WTC11 (cell line): ENCODE results near the gene LCA5L. TPM values are rescaled to one million over a fixed set of nuclear protein-coding genes. Genes with fewer than 3 reads are reported as not detected.

Source experiments
- ATAC-seq: fragments of 200-7000 bp; cut with Tn5 transposase; 2 replicates; pipeline ENCODE4 v1.10.0; 2021; ENCODE audit warnings: mild to moderate bottlenecking, moderate library complexity
- CTCF ChIA-PET: fragments of 300-600 bp; sonication (Branson Sonifier 250); formaldehyde crosslinking; loops from one replicate; lab custom pipeline; 2021; ENCODE audit warnings: antibody characterized with exemption; lab: Charles Lee
- POLR2A ChIA-PET: fragments of 350-600 bp; sonication (Branson Sonifier 250); formaldehyde crosslinking; loops from one replicate; lab custom pipeline; 2021; ENCODE audit warnings: antibody characterized with exemption; lab: Charles Lee
- DNase-seq: peaks from one replicate; pipeline ENCODE4 v3.0.0; 2021; ENCODE audit warnings: low spot score
- H3K27ac Mint-ChIP-seq: 2 replicates; pipeline ENCODE4 v1.8.0; 2021; ENCODE audit warnings: mixed read lengths
- H3K27me3 Mint-ChIP-seq: 2 replicates; pipeline ENCODE4 v1.8.0; 2021; ENCODE audit warnings: low read depth, mild to moderate bottlenecking, moderate library complexity, mixed read lengths
- H3K36me3 Mint-ChIP-seq: 2 replicates; pipeline ENCODE4 v1.8.0; 2021; ENCODE audit warnings: mixed read lengths
- H3K4me1 Mint-ChIP-seq: 2 replicates; pipeline ENCODE4 v1.8.0; 2022; ENCODE audit warnings: mixed read lengths
- H3K4me3 Mint-ChIP-seq: 2 replicates; pipeline ENCODE4 v1.8.0; 2021; ENCODE audit warnings: mild to moderate bottlenecking, moderate library complexity, mixed read lengths
- H3K9me3 Mint-ChIP-seq: 2 replicates; pipeline ENCODE4 v1.8.0; 2021; ENCODE audit warnings: mixed read lengths
- ATF1 ChIP-seq: sonication (generic); formaldehyde crosslinking; IDR thresholded peaks from 2 replicates; pipeline ENCODE4 v1.8.1; 2023; ENCODE audit warnings: mild to moderate bottlenecking, moderate library complexity, missing genetic modification reagents
- CDX4 ChIP-seq: fragments of 250-450 bp; sonication (Bioruptor Pico); IDR thresholded peaks from 2 replicates; pipeline ENCODE4 v1.9.0; 2021; ENCODE audit warnings: moderate library complexity, mild to moderate bottlenecking, inconsistent platforms, borderline replicate concordance
- CREB1 ChIP-seq: sonication (generic); formaldehyde crosslinking; IDR thresholded peaks from 2 replicates; pipeline ENCODE4 v1.8.0; 2023; ENCODE audit warnings: mild to moderate bottlenecking, missing genetic modification reagents
- ELF4 ChIP-seq: sonication (generic); formaldehyde crosslinking; IDR thresholded peaks from 2 replicates; pipeline ENCODE4 v1.8.1; 2022; ENCODE audit warnings: low read depth, mild to moderate bottlenecking, moderate library complexity, missing genetic modification reagents
- ERG ChIP-seq: fragments of 250-450 bp; sonication (Bioruptor Pico); IDR thresholded peaks from 2 replicates; pipeline ENCODE4 v1.8.0; 2021; ENCODE audit warnings: mild to moderate bottlenecking
- FOXP1 ChIP-seq: sonication (generic); formaldehyde crosslinking; IDR thresholded peaks from 2 replicates; pipeline ENCODE4 v1.8.0; 2022; ENCODE audit warnings: missing genetic modification reagents, mild to moderate bottlenecking, moderate library complexity, borderline replicate concordance
- GABPB1 ChIP-seq: sonication (generic); formaldehyde crosslinking; IDR thresholded peaks from 2 replicates; pipeline ENCODE4 v1.8.1; 2023; ENCODE audit warnings: mild to moderate bottlenecking, missing genetic modification reagents
- GTF2I ChIP-seq: fragments of 250-450 bp; sonication (Bioruptor Pico); conservative IDR thresholded peaks from 2 replicates; pipeline ENCODE4 v1.4.0; 2021; ENCODE audit warnings: mild to moderate bottlenecking
- JAZF1 ChIP-seq: fragments of 250-450 bp; sonication (Bioruptor Pico); IDR thresholded peaks from 2 replicates; pipeline ENCODE4 v1.9.0; 2021; ENCODE audit warnings: moderate library complexity, mild to moderate bottlenecking, inconsistent platforms
- JUN ChIP-seq: sonication (generic); formaldehyde crosslinking; IDR thresholded peaks from 2 replicates; pipeline ENCODE4 v1.8.0; 2023; ENCODE audit warnings: mild to moderate bottlenecking, missing genetic modification reagents
- KAT7 ChIP-seq: sonication (generic); formaldehyde crosslinking; IDR thresholded peaks from 2 replicates; pipeline ENCODE4 v1.8.1; 2023; ENCODE audit warnings: missing genetic modification reagents, mild to moderate bottlenecking, borderline replicate concordance
- MXD4 ChIP-seq: fragments of 250-450 bp; sonication (Bioruptor Pico); IDR thresholded peaks from 2 replicates; pipeline ENCODE4 v1.8.0; 2021; ENCODE audit warnings: mild to moderate bottlenecking, moderate library complexity, borderline replicate concordance
- NFATC4 ChIP-seq: fragments of 250-450 bp; sonication (Bioruptor Pico); IDR thresholded peaks from 2 replicates; pipeline ENCODE4 v1.9.0; 2021; ENCODE audit warnings: mild to moderate bottlenecking
- NR3C1 ChIP-seq: sonication (generic); formaldehyde crosslinking; conservative IDR thresholded peaks from 2 replicates; pipeline ENCODE4 v1.8.1; 2023; ENCODE audit warnings: low read depth, mild to moderate bottlenecking, missing genetic modification reagents
- PREB ChIP-seq: sonication (generic); formaldehyde crosslinking; IDR thresholded peaks from 2 replicates; pipeline ENCODE4 v1.8.1; 2022; ENCODE audit warnings: mild to moderate bottlenecking, missing genetic modification reagents, moderate library complexity, borderline replicate concordance
- RORB ChIP-seq: fragments of 250-450 bp; sonication (Bioruptor Pico); IDR thresholded peaks from 2 replicates; pipeline ENCODE4 v1.9.0; 2021; ENCODE audit warnings: mild to moderate bottlenecking
- ZNF317 ChIP-seq: sonication (generic); formaldehyde crosslinking; IDR thresholded peaks from 2 replicates; pipeline ENCODE4 v1.8.1; 2023; ENCODE audit warnings: low read depth, mild to moderate bottlenecking, moderate library complexity, missing genetic modification reagents, borderline replicate concordance
- ZNF425 ChIP-seq: fragments of 250-450 bp; sonication (Bioruptor Pico); conservative IDR thresholded peaks from 2 replicates; pipeline ENCODE4 v1.9.0; 2021; ENCODE audit warnings: mild to moderate bottlenecking
- ZNF532 ChIP-seq: fragments of 250-450 bp; sonication (Bioruptor Pico); IDR thresholded peaks from 2 replicates; pipeline ENCODE4 v1.9.0; 2021; ENCODE audit warnings: mild to moderate bottlenecking, borderline replicate concordance
- total RNA-seq: library from RNA; stranded (reverse); gene quantifications from 3 replicates; pipeline ENCODE4 v1.2.3, GENCODE V29; 2021

Gene LCA5L
- total RNA-seq, 1 experiment from 2014 or later, result 1.0 TPM

GRCh38 chr21:39484711-39485276 is 39.2 kb upstream of the LCA5L start (continued):
- TF ChIP-seq ELF4 (CRISPR knock-in tag), result no peak

GRCh38 chr21:39483917-39484316 is 38.3 kb upstream of the LCA5L start:
- H3K27me3 Mint-ChIP-seq, result no peaks in the 10 kb centered on the region
- CTCF ChIA-PET, result no interaction called here
- H3K36me3 Mint-ChIP-seq, result no peaks in the 10 kb centered on the region
- no peak overlapping the region for H3K27ac Mint-ChIP-seq
- no peak for TF ChIP-seq ERG (CRISPR knock-in tag)
- TF ChIP-seq GABPB1 (CRISPR knock-in tag), result no peak
- TF ChIP-seq ZNF532 (CRISPR knock-in tag), result no peak
- TF ChIP-seq JAZF1 (CRISPR knock-in tag), result no peak
- TF ChIP-seq GTF2I (CRISPR knock-in tag), result no peak
- ATAC-seq (no peak), DNase-seq (no peak)
- H3K4me1 Mint-ChIP-seq, result no peaks in the 10 kb centered on the region
- H3K4me3 Mint-ChIP-seq, result no peak overlapping the region
- POLR2A ChIA-PET, result interaction anchor here (0.5 kb wide), 1 partner anchor 127 kb away, joined by 3 read pairs; no protein-coding TSS in a partner anchor
- peaks cover 3% of the 10 kb centered on the region; the same call in 1 of the 2 replicates for H3K9me3 Mint-ChIP-seq

GRCh38 chr21:39481886-39482285 is 36.3 kb upstream of the LCA5L start:
- ATAC-seq (no peak), DNase-seq (no peak)
- ChIA-PET CTCF (no interaction called here), POLR2A (no interaction called here)
- H3K27me3 Mint-ChIP-seq, result no peaks in the 10 kb centered on the region
- H3K4me1 Mint-ChIP-seq, result no peaks in the 10 kb centered on the region
- H3K36me3 Mint-ChIP-seq, result no peaks in the 10 kb centered on the region
- H3K9me3 Mint-ChIP-seq, result no peaks in the 10 kb centered on the region
- H3K27ac Mint-ChIP-seq, result no peak overlapping the region
- no peak overlapping the region for H3K4me3 Mint-ChIP-seq
- TF ChIP-seq KAT7 (CRISPR knock-in tag) (no peak), ATF1 (CRISPR knock-in tag) (no peak), JUN (CRISPR knock-in tag) (no peak), NFATC4 (CRISPR knock-in tag) (no peak), CREB1 (no peak), FOXP1 (no peak), ZNF425 (no peak), NR3C1 (CRISPR knock-in tag) (no peak), ZNF317 (CRISPR knock-in tag) (no peak), CDX4 (no peak), RORB (no peak), MXD4 (CRISPR knock-in tag) (no peak), PREB (CRISPR knock-in tag) (no peak)
